ENCODE measurements around the gene DBP. TPM values are rescaled to one million over a fixed set of nuclear protein-coding genes. Genes with fewer than 3 reads are reported as not detected.

DBP gene
- total and polyA plus RNA-seq, 10 of the 15 experiments (the other 5 are each of a cell fraction or from before 2014, with no cell fraction given), result 2.0 to 10.6 (median 6.9) TPM

GRCh38 chr19:48637948-48638830, 1.0 kb upstream of the DBP start:
- FAIRE-seq, result peak; percentile 86
- ChIA-PET POLR2A (interaction anchor here (1.0 to 1.7 kb wide), 4 partner anchors 10 to 22 kb away, joined by 3 to 5 read pairs (median 4); partner anchors contain the start of genes RPL18 and SPHK2), SMC1A (ENCODE audit: uncharacterized antibody, unreplicated experiment) (interaction anchor here (0.8 to 1.3 kb wide), 3 partner anchors 7 to 37 kb away, joined by 3 to 4 read pairs (median 4); partner anchors contain the start of genes CA11, RPL18 and SPHK2), CTCF (interaction anchor here (1.0 to 1.2 kb wide), 3 partner anchors 8 to 156 kb away, joined by 3 to 5 read pairs (median 3); partner anchors contain the start of gene CA11), RAD21 (ENCODE audit: unreplicated experiment) (interaction anchor here (0.6 to 1.3 kb wide), 3 partner anchors 18 to 355 kb away, joined by 3 to 5 read pairs (median 3); partner anchors contain the start of genes GYS1, RPL18, RUVBL2 and SPHK2)
- in situ Hi-C loops (cut with MboI) (loop anchor here (25.0 kb wide), 1 partner anchor 1249 kb away; the partner anchor contains the start of genes AKT1S1, IL4I1 and TBC1D17), intact Hi-C loops (cut with micrococcal nuclease; ENCODE audit: unreplicated experiment) (loop anchor here (10.0 kb wide), 1 partner anchor 327 kb away; the partner anchor contains the start of gene FTL)
- ATAC-seq, result peak; percentile 37
- Histone ChIP-seq H3K4me1 (ENCODE audit: control insufficient read depth, insufficient read depth, low read length) (peaks cover 26% of the 10 kb centered on the region), H3K9me3 (replicated peaks; ENCODE audit: control insufficient read depth, insufficient read depth, low read length) (no peaks in the 10 kb centered on the region), H3K36me3 (ENCODE audit: control insufficient read depth in 2 of 2, insufficient read depth in 2 of 2, low read length in 1 of 2) (no peaks in the 10 kb centered on the region), H2AFZ (ENCODE audit: control insufficient read depth, low read depth, low read length) (peak overlapping the region; percentile 97), H3K79me2 (ENCODE audit: control insufficient read depth, insufficient read depth, low read length) (peaks cover 5% of the 10 kb centered on the region), H4K20me1 (ENCODE audit: control insufficient read depth, insufficient read depth) (no peaks in the 10 kb centered on the region), H3K9ac (ENCODE audit: control insufficient read depth, insufficient read depth, low read length) (peak overlapping the region; percentile 72), H3K27me3 (replicated peaks in 1 of 2; ENCODE audit: control insufficient read depth in 2 of 2, insufficient read depth in 2 of 2, low read length in 1 of 2) (no peaks in the 10 kb centered on the region), H3K27ac (ENCODE audit: control insufficient read depth, insufficient read depth) (peak overlapping the region; percentile 93), H3K4me3 (peak overlapping the region; percentile 75), H3K4me2 (ENCODE audit: control insufficient read depth, insufficient read depth) (peak overlapping the region; percentile 91)
- DNase-seq (ENCODE audit: low read depth, low spot score), result no peak
- WGBS (ENCODE audit: insufficient coverage, insufficient replicate concordance, low lambda C conversion rate, missing lambda C conversion rate), result 4% methylated on average over 25 of the region's 29 CpGs
- BruUV-seq (replicated peaks), result no TSS peak
- TF ChIP-seq ZNF217 (IDR thresholded peaks at IDR 0.05) (no peak), SUPT20H (IDR thresholded peaks at IDR 0.05; ENCODE audit: borderline replicate concordance, control insufficient read depth, low read depth, low read length) (no peak), HDAC6 (IDR thresholded peaks at IDR 0.05; ENCODE audit: unreplicated experiment) (peak; percentile 42), GATAD2B (conservative IDR thresholded peaks at IDR 0.05; ENCODE audit: low read depth) (no peak), POU2F2 (IDR thresholded peaks at IDR 0.05; ENCODE audit: borderline replicate concordance, low read depth, low read length) (peak; percentile 17; the same call in 1 of the 3 replicates), ZSCAN29 (IDR thresholded peaks at IDR 0.05) (peak; percentile 2; the same call in 1 of the 2 replicates), ZBED1 (IDR thresholded peaks at IDR 0.05; ENCODE audit: borderline replicate concordance) (no peak), ZNF24 (IDR thresholded peaks at IDR 0.05) (no peak), BMI1 (IDR thresholded peaks at IDR 0.05; ENCODE audit: borderline replicate concordance) (no peak), DPF2 (IDR thresholded peaks at IDR 0.05) (no peak), IKZF2 (IDR thresholded peaks at IDR 0.05) (peak; percentile 1 to 27; a peak in 3 of 4 replicates), ASH2L (IDR thresholded peaks at IDR 0.05; ENCODE audit: borderline replicate concordance, low read depth) (no peak), NFIC (IDR thresholded peaks at IDR 0.05; ENCODE audit: low read depth, low read length) (no peak), MEF2A (IDR thresholded peaks at IDR 0.05; ENCODE audit: insufficient read depth, low read depth, low read length) (no peak), SIX5 (IDR thresholded peaks at IDR 0.05; ENCODE audit: low read depth, low read length, severe bottlenecking) (peak; percentile 46), ZBTB33 (IDR thresholded peaks at IDR 0.05) (no peak; the same call in 1 of the 2 replicates), EZH2 (IDR thresholded peaks at IDR 0.05; ENCODE audit: borderline replicate concordance, control insufficient read depth, low read depth, low read length) (no peak)
- TF ChIP-seq, protein P1, sequence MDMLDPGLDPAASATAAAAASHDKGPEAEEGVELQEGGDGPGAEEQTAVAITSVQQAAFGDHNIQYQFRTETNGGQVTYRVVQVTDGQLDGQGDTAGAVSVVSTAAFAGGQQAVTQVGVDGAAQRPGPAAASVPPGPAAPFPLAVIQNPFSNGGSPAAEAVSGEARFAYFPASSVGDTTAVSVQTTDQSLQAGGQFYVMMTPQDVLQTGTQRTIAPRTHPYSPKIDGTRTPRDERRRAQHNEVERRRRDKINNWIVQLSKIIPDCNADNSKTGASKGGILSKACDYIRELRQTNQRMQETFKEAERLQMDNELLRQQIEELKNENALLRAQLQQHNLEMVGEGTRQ (IDR thresholded peaks at IDR 0.05; ENCODE audit: borderline replicate concordance, low read depth, low read length), result no peak
- TF ChIP-seq, protein P2, sequence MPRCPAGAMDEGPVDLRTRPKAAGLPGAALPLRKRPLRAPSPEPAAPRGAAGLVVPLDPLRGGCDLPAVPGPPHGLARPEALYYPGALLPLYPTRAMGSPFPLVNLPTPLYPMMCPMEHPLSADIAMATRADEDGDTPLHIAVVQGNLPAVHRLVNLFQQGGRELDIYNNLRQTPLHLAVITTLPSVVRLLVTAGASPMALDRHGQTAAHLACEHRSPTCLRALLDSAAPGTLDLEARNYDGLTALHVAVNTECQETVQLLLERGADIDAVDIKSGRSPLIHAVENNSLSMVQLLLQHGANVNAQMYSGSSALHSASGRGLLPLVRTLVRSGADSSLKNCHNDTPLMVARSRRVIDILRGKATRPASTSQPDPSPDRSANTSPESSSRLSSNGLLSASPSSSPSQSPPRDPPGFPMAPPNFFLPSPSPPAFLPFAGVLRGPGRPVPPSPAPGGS (IDR thresholded peaks at IDR 0.05; ENCODE audit: borderline replicate concordance, insufficient read depth, low read depth, low read length, poor library complexity, severe bottlenecking), result peak; percentile 10
